GM12801 (cell line): Measurements from ENCODE around the gene TESPA1.

Experiments used
- CTCF ChIP-seq: IDR thresholded peaks from one replicate; pipeline ENCODE4 v1.5.1; 2011; ENCODE audit warnings: control low read depth; ENCODE audit not compliant: insufficient read length; ENCODE audit errors: extremely low read depth

TESPA1 gene

GRCh38 chr12:55008944-55009585 lies 24.5 kb upstream of the TESPA1 start:
- no peak for TF ChIP-seq CTCF

- no peak for TF ChIP-seq CTCF
Observed at GRCh38 chr12:55002355-55002754, 17.8 kb upstream of the TESPA1 start.

- TF ChIP-seq CTCF, result no peak
Observed at GRCh38 chr12:55001198-55001868, 16.8 kb upstream of the TESPA1 start.

- TF ChIP-seq CTCF, result no peak
Observed at GRCh38 chr12:54998958-54999510, 14.5 kb upstream of the TESPA1 start.

GRCh38 chr12:54997929-54998522 lies 13.5 kb upstream of the TESPA1 start:
- TF ChIP-seq CTCF, result no peak

- no peak for TF ChIP-seq CTCF
Observed at GRCh38 chr12:54996205-54996604, 11.6 kb upstream of the TESPA1 start.

- no peak for TF ChIP-seq CTCF
Observed at GRCh38 chr12:54993181-54993835, 8.7 kb upstream of the TESPA1 start.
